Stomach (tissue), 4 donors: ENCODE results near the gene GPR183.

ENCODE experiments used
- POLR2A ChIP-seq, 4 donors: fragments of 450-650 bp; IDR thresholded peaks; one replicate each; pipeline ENCODE4 v1.6.1; 2016; ENCODE audit warnings: antibody characterized with exemption in 4 of 4, control low read depth in 2 of 4, mild to moderate bottlenecking in 1 of 4, moderate library complexity in 1 of 4
- POLR2AphosphoS5 ChIP-seq, 3 donors: sonication (generic); formaldehyde crosslinking; IDR thresholded peaks; one replicate each; pipeline ENCODE4 v1.6.1; 2016; ENCODE audit warnings: antibody characterized with exemption in 3 of 3
- TF ChIP-seq, protein P1 (sequence below), 7 experiments: fragments of 450-650 bp in 4 of 7; fragments of 200-600 bp in 3 of 7; sonication (generic) in 3 of 7; IDR thresholded peaks; one replicate each; pipeline ENCODE4 v1.5.1; 2016 to 2019; ENCODE audit warnings: antibody characterized with exemption in 7 of 7, control low read depth in 2 of 7, mild to moderate bottlenecking in 1 of 7

DNA sequence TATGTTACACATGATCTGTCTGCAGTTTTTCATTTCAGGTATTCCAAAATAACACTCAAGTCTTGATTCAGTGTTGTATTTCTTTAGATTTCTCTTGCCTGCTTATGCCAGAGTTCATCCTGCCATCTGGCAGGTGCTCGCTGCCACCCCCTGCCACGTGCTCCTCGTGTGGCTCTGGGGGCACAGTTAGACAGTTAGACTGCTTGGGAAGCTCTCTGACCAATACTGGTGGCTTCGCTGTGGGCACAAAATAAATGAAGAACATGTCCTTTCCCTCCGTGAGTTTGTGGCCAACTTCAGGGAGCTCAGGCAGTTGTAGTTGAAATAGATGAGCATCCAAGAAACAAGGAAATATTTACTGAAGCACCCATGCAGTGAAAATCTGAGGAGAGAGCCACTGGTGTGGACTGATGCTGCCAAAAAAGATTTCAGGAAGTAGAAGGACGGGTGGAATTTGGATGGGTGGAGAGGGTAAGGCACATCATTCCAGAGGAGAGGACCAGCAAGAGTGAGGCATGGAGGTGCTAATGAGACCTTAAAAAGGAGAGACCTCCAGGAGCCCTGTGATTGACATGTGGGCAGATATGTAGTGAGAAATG, 37.5 kb upstream of the GPR183 start:
- TF ChIP-seq, protein P1, sequence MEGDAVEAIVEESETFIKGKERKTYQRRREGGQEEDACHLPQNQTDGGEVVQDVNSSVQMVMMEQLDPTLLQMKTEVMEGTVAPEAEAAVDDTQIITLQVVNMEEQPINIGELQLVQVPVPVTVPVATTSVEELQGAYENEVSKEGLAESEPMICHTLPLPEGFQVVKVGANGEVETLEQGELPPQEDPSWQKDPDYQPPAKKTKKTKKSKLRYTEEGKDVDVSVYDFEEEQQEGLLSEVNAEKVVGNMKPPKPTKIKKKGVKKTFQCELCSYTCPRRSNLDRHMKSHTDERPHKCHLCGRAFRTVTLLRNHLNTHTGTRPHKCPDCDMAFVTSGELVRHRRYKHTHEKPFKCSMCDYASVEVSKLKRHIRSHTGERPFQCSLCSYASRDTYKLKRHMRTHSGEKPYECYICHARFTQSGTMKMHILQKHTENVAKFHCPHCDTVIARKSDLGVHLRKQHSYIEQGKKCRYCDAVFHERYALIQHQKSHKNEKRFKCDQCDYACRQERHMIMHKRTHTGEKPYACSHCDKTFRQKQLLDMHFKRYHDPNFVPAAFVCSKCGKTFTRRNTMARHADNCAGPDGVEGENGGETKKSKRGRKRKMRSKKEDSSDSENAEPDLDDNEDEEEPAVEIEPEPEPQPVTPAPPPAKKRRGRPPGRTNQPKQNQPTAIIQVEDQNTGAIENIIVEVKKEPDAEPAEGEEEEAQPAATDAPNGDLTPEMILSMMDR (IDR thresholded peaks at IDR 0.05): no peak
- TF ChIP-seq POLR2AphosphoS5 (IDR thresholded peaks at IDR 0.05) (no peak), POLR2A (IDR thresholded peaks at IDR 0.05) (no peak)
